GM12872 (cell line): ENCODE data around the gene MBOAT7.

Experiments used
- TF ChIP-seq, protein P1 (sequence below): IDR thresholded peaks from 3 replicates; pipeline ENCODE4 v1.5.1; 2011; ENCODE audit warnings: low read depth, mild to moderate bottlenecking, low read length, moderate library complexity; ENCODE audit not compliant: insufficient read depth

Gene MBOAT7

DNA sequence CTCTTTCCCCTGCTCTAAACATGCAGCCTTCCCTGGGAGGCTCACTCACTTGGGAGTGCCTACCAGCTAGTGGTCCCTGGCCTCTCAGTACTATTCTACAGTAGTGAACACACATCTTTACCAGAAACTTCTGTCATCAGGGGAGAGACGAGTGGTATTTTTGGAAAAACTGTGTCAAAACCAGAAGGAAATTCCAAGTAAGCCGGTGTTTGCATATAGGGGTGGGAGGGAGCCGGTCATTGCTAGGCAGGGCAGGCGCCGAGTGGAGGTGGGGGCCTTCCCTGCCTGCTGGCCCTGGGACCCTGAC is 18.2 kb upstream of the MBOAT7 start:
- TF ChIP-seq, protein P1, sequence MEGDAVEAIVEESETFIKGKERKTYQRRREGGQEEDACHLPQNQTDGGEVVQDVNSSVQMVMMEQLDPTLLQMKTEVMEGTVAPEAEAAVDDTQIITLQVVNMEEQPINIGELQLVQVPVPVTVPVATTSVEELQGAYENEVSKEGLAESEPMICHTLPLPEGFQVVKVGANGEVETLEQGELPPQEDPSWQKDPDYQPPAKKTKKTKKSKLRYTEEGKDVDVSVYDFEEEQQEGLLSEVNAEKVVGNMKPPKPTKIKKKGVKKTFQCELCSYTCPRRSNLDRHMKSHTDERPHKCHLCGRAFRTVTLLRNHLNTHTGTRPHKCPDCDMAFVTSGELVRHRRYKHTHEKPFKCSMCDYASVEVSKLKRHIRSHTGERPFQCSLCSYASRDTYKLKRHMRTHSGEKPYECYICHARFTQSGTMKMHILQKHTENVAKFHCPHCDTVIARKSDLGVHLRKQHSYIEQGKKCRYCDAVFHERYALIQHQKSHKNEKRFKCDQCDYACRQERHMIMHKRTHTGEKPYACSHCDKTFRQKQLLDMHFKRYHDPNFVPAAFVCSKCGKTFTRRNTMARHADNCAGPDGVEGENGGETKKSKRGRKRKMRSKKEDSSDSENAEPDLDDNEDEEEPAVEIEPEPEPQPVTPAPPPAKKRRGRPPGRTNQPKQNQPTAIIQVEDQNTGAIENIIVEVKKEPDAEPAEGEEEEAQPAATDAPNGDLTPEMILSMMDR: no peak

DNA sequence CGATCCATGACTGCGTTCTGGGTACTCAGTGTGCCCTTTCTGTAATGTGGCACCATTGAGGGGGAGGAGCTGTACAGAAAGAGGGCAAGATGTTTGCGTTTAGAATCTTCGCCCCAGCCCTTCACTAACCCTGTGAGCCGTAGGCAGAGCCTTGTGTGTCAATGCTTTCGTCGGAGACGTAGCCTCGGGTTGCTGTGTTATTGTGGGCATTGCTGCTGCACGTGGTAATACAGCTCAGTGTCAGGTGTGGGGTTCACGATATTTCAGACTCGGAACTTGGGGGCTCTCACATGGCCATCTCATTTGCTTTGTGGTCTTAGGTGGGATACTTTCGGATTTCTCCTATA is 17.4 kb upstream of the MBOAT7 start:
- TF ChIP-seq, protein P1: no peak

DNA sequence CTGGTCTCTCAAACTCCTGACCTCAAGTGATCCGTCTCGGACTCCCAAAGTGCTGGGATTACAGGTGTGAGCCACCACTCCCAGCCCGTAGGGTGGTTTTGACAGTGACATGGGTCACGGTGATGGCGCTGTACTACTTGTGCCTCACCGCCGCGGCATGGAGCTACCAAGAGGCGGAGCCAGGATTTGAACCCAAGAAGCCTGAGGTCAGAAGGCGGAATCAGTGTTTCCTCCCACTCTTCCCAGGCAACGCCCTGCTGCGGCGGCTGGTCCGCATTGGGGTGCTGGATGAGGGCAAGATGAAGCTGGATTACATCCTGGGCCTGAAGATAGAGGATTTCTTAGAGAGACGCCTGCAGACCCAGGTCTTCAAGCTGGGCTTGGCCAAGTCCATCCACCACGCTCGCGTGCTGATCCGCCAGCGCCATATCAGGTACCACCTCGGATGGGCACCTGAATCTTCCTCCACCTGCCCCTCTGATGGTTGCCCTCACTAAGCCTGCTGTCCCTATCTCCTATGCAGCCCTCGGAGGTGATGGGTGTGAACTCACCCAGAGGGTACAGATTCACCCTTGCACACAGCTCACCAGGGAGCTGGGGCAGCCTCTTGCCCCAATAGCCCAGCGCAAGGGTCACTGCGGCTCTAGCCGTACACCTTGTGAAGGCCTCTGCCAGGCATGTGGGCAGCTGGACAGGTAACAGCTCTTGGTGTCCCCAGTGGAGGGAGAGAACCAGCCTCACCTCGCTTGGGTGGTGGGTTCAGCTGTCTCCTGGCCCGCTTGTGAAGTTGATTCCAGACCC is 16.9 kb upstream of the MBOAT7 start:
- TF ChIP-seq, protein P1: no peak

DNA sequence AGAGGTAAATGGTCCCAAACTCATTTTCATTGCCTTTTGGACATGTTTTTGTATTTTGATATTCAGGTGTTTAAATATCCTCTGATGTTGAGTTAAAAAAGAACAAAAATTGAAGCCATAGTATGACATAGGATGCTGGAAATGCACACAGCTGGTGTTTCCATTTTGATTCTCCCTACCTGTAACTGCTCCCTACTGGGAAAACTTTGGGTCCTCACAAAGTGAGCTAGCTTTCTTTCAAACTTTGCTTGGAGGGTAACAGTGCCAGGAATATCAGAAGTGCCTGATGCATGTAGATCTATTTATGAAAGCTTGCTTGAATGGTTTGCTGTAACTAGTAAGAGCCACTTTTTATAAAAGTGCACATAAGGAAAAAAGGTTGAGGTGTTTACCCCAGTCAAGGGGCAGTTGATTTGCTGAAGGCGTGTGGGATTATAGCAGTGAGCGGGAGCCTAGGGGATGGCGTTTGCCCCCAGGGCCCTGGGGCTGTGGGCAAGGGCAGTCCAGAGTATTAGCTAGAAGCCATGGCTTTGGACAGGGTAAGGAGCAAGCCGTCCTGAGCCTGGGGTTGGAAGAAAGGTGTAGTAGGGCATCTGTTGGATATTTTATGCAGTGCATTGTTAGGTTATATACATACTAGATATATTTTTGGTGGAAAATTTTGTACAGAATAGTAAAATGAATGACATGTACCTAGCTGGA is 15.5 kb upstream of the MBOAT7 start:
- TF ChIP-seq, protein P1: no peak

DNA sequence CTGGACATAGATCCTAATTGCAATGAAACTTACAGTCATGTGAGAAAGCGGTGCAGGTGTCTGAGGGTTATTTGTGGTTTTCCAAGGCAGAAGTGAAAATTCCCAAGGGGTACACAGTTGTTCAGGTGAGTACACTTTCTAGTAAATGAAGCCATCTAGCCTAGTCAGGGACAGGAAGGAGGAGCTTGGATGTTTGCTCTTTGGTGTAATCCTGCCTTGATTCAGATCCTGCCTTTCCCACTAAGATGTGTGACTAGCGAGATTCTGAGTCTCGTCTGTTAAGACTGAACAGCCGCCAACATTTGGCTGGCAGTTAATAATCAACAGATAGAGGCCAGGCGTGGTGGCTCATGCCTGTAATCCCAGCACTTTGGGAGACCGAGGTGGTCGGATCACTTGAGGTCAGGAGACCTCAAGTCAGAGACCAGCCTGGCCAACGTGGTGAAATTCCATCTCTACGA is 13.8 kb upstream of the MBOAT7 start:
- TF ChIP-seq, protein P1: no peak

DNA sequence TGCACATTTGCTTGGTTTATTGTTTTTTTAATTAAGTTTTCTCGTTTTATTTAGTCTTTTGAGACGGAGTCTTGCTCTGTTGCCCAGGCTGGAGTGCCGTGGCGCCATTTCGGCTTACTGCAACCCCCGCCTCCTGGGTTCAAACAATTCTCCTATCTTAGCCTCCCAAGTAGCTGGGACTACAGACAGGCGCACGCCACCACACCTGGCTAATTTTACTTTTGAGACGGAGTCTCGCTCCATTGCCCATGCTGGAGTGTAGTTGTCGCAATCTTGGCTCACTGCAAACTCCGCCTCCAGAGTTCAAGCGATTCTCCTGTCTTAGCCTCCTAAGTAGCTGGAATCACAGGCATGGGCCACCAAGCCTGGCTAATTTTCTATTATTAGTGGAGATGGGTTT is 12.6 kb upstream of the MBOAT7 start:
- TF ChIP-seq, protein P1: no peak

DNA sequence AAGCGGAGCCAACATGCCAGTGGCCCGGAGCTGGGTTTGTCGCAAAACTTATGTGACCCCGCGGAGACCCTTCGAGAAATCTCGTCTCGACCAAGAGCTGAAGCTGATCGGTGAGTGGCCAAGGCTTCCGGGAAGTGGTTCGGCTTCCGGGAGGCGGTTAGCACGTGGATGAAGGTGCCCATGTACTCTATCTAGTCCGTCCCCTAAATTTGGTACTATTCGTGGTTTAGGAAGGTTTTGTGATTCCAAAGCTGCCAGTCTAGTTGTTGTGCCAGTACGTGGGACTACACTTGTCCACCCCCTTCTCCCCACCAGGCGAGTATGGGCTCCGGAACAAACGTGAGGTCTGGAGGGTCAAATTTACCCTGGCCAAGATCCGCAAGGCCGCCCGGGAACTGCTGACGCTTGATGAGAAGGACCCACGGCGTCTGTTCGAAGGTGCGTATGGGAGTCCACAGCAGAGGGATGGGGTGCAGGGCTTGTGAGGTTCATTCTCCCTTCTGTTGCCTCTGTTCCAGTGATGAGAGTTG is 11.9 kb upstream of the MBOAT7 start:
- TF ChIP-seq, protein P1: no peak
